Measurements from ENCODE around the gene GAPDH. TPM values are rescaled to one million over a fixed set of nuclear protein-coding genes. Genes with fewer than 3 reads are reported as not detected.
"Not testable (repeated sequence)": the region's sequence is repeated elsewhere in the genome, so short reads cannot be mapped to it uniquely, and the experiment has no call there.

GAPDH gene
- total RNA-seq, 1 experiment from 2014 or later, result 4,776 TPM

DNA sequence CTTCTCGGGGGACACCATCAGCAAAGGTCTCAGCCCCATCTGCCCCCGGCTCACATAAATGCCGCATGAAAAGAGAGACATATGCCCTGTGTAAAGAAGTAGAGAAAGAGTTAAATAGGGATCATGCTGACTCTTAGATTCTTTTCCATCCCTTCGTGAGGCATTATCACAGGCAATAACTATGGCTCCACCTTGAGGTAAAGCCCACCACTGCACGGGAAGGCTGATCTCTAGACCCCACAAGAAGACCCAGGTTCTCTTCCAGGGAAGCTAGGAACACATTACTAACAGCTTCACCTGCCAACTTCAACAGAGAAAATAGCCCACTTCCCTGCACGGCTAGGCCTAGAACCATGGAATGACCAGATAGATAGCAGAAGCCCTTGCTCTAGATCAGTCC is 47.9 kb downstream of the GAPDH start:
- H3K4me1 ChIP-seq, result no peaks in the 10 kb centered on the region
- H3K9me3 ChIP-seq (replicated peaks), result no peaks in the 10 kb centered on the region
- DNase-seq, result peak in 1 of 2 experiments; percentile 27
- no peak overlapping the region for H3K27ac ChIP-seq
- no peak overlapping the region for H3K4me3 ChIP-seq
- peaks cover 90% of the 10 kb centered on the region for H3K36me3 ChIP-seq
- no peaks in the 10 kb centered on the region for H3K27me3 ChIP-seq

DNA sequence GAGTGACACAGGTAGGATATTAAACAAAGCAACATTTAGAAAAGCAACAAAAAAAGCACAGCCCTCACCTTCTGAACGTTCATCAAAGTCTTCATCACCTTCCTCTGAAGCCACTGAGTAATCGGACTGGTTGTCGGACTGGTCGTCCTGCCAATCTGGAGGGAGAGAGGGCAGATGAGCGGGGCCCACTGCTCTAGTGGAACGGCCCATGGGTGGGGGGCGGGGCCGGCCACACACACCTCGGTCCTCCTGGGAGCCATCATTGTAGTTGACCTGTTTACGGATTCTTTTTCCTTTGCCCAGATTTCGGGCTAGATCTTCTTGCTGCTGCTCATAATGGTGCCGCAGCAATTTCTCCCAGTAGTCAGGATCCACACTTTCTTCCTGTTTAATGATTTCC is 48.6 kb downstream of the GAPDH start:
- no peak for DNase-seq
- Histone ChIP-seq H3K36me3 (peaks cover 90% of the 10 kb centered on the region), H3K4me3 (no peak overlapping the region), H3K9me3 (replicated peaks) (no peaks in the 10 kb centered on the region), H3K27me3 (no peaks in the 10 kb centered on the region), H3K27ac (no peak overlapping the region), H3K4me1 (no peaks in the 10 kb centered on the region)

DNA sequence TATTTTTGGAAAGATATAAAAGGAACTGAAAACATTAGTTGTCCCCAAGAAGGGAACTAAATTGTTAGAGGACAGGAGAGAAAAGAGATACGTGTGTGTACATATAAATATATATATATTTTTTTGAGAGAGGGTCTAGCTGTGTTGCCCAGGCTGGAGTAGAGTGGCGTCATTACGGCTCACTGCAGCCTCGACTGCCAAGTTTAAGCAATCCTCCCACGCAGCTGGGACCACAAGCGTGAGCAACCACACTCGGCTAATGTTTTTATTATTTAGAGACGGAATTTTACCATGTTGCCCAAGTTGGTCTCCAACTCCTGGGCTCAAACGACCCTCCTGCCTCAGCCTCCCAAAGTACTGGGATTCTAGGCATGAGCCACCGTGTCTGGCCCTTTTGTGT is 50.0 kb downstream of the GAPDH start:
- Histone ChIP-seq H3K27ac (no peak overlapping the region), H3K36me3 (peaks cover 88% of the 10 kb centered on the region), H3K4me1 (no peaks in the 10 kb centered on the region), H3K4me3 (no peak overlapping the region), H3K27me3 (no peaks in the 10 kb centered on the region), H3K9me3 (replicated peaks) (no peaks in the 10 kb centered on the region)
- no peak for DNase-seq

DNA sequence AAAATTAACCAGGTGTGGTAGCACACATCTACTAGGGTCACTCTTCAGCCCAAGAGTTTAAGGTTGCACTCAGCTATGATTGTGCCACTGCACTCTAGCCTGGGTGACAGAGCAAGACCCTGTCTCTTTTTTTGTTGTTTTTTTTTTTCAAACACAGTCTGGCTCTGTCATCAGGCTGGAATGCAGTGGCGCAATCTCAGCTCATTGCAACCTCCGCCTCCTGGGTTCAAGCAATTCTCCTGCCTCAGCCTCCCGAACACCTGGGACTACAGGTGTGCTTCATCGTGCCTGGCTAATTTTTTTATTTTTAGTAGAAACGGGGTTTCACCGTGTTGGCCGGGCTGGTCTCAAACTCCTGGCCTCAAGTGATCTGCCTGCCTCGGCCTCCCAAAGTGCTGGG is 52.3 kb downstream of the GAPDH start:
- H3K27me3 ChIP-seq; DNase-seq; H3K4me3 ChIP-seq; H3K27ac ChIP-seq; H3K4me1 ChIP-seq; H3K9me3 ChIP-seq (replicated peaks): not testable (repeated sequence)
- H3K36me3 ChIP-seq, result peaks cover 91% of the 10 kb centered on the region

Other genes with a start within 250 kb of the GAPDH start
- 0.06 TPM in 1 of 2 replicates, not detected in the other for gene PLEKHG6, start 223.8 kb upstream of the GAPDH start, total RNA-seq (2014; rRNA removed; shearing (Covaris generic))
- 34.3 and 40.2 TPM in 2 replicates for gene TNFRSF1A, start 192.4 kb upstream of the GAPDH start, total RNA-seq (2014; rRNA removed; shearing (Covaris generic))
- not detected in 2 replicates for gene SCNN1A, start 159.0 kb upstream of the GAPDH start, total RNA-seq (2014; rRNA removed; shearing (Covaris generic))
- gene LTBR, start 150.4 kb upstream of the GAPDH start, total RNA-seq (2014; rRNA removed; shearing (Covaris generic)), result 14.7 and 16.5 TPM in 2 replicates
- gene CD27, start 89.6 kb upstream of the GAPDH start, total RNA-seq (2014; rRNA removed; shearing (Covaris generic)), result 0.12 and 0.15 TPM in 2 replicates
- gene TAPBPL, start 82.5 kb upstream of the GAPDH start, total RNA-seq (2014; rRNA removed; shearing (Covaris generic)), result 2.2 and 4.9 TPM in 2 replicates
- 7.3 and 8.0 TPM in 2 replicates for gene VAMP1, start 63.8 kb upstream of the GAPDH start, total RNA-seq (2014; rRNA removed; shearing (Covaris generic))
- 200 and 208 TPM in 2 replicates for gene MRPL51, start 41.3 kb upstream of the GAPDH start, total RNA-seq (2014; rRNA removed; shearing (Covaris generic))
- gene NCAPD2, start 40.4 kb upstream of the GAPDH start, total RNA-seq (2014; rRNA removed; shearing (Covaris generic)), result 215 and 218 TPM in 2 replicates
- 10.3 and 13.8 TPM in 2 replicates for gene IFFO1, start 21.5 kb downstream of the GAPDH start, total RNA-seq (2014; rRNA removed; shearing (Covaris generic))
- gene NOP2, start 33.8 kb downstream of the GAPDH start, total RNA-seq (2014; rRNA removed; shearing (Covaris generic)), result 63.8 and 67.7 TPM in 2 replicates
- 300 and 311 TPM in 2 replicates for gene CHD4, start 72.9 kb downstream of the GAPDH start, total RNA-seq (2014; rRNA removed; shearing (Covaris generic))
- not detected in 2 replicates for gene LPAR5, start 101.4 kb downstream of the GAPDH start, total RNA-seq (2014; rRNA removed; shearing (Covaris generic))
- 0.28 TPM in 1 of 2 replicates, not detected in the other for gene ACRBP, start 112.9 kb downstream of the GAPDH start, total RNA-seq (2014; rRNA removed; shearing (Covaris generic))
- gene ING4, start 128.6 kb downstream of the GAPDH start, total RNA-seq (2014; rRNA removed; shearing (Covaris generic)), result 25.1 and 28.7 TPM in 2 replicates
- 40.5 and 46.5 TPM in 2 replicates for gene ZNF384, start 154.9 kb downstream of the GAPDH start, total RNA-seq (2014; rRNA removed; shearing (Covaris generic))
- 0.15 and 0.28 TPM in 2 replicates for gene PIANP, start 166.3 kb downstream of the GAPDH start, total RNA-seq (2014; rRNA removed; shearing (Covaris generic))
- 34.1 and 35.9 TPM in 2 replicates for gene COPS7A, start 189.5 kb downstream of the GAPDH start, total RNA-seq (2014; rRNA removed; shearing (Covaris generic))
- 161 and 175 TPM in 2 replicates for gene MLF2, start 218.6 kb downstream of the GAPDH start, total RNA-seq (2014; rRNA removed; shearing (Covaris generic))
- 84.2 and 89.9 TPM in 2 replicates for gene PTMS, start 231.8 kb downstream of the GAPDH start, total RNA-seq (2014; rRNA removed; shearing (Covaris generic))
- 0.16 TPM in 1 of 2 replicates, not detected in the other for gene LAG3, start 238.0 kb downstream of the GAPDH start, total RNA-seq (2014; rRNA removed; shearing (Covaris generic))